SK-N-MC (cell line): ENCODE data around the gene KDM5C.

ENCODE experiments used
- EZH2 ChIP-seq: fragments of 200-600 bp; sonication (generic); IDR thresholded peaks from one replicate; pipeline ENCODE4 v1.6.1; 2017; ENCODE audit warnings: antibody characterized with exemption
- POLR2AphosphoS5 ChIP-seq: IDR thresholded peaks from 2 replicates; pipeline ENCODE4 v1.6.1; 2012; ENCODE audit warnings: mild to moderate bottlenecking, low read depth, low read length, borderline replicate concordance

GRCh38 chrX:53233536-53233935, 8.5 kb upstream of the KDM5C start:
- no peak for TF ChIP-seq EZH2
- TF ChIP-seq POLR2AphosphoS5 = no peak
